Hair follicular keratinocyte (primary cell): ENCODE data around the gene FAM32A. TPM values are rescaled to one million over a fixed set of nuclear protein-coding genes. Genes with fewer than 3 reads are reported as not detected.

Experiments used
- total RNA-seq: library from RNA; depleted of rRNA; stranded (reverse); fragments of >200 nt; gene quantifications from 2 replicates; pipeline ENCODE4 v1.2.3, GENCODE V29; 2015

FAM32A gene
- total RNA-seq: 77.2 and 93.5 TPM in 2 replicates

GRCh38 chr19:16185123-16185767, at the start of gene FAM32A:
FAM32A (plus strand) TSS chr19:16185410; CDS start chr19:16185443, 33 bp downstream.

DNA sequence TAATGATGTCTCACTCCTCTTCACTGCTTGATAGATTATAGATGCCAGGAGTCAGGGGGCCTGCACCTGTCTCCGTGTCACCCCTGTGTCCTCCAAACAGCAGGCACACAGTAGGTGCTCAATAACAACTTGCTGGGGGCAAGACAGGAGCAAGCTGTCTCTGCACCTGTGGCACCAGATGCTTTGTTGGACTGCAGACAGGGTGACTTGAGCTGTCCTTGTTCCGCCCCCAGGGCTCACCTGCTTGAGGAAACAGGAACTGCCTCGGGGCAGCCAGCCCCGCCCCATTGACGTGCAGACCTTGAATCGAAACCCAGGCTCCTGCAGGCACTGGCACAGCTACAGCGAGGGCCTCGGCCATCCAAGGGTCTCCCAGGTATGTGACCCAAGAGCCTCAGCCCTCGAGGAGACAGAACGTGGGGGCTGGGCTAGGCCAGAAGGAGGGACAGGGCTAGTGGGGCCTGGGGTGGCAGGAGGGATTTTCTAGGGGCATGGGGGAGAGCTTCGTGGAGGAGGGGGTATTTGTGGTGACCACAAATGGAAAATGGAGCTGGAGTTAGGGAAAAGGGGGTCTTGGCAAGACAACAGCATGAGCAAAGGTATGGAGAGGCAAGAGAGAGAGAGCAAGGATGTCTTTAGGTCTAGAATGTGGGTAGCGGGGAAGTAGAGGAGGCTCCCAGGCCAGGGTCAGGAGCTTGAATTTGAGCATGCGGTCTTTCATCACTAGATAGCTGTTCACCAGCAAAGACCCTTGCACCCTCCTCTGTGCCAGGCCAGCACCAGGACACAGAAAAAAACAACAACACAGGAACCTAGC, 41.6 kb upstream of the FAM32A start, which contains the start of gene HSH2D:
Gene HSH2D, plus strand, starts transcription at position 287 of the 817 bp plus-strand sequence. CDS start 5,066 bp downstream, outside the sequence.

DNA sequence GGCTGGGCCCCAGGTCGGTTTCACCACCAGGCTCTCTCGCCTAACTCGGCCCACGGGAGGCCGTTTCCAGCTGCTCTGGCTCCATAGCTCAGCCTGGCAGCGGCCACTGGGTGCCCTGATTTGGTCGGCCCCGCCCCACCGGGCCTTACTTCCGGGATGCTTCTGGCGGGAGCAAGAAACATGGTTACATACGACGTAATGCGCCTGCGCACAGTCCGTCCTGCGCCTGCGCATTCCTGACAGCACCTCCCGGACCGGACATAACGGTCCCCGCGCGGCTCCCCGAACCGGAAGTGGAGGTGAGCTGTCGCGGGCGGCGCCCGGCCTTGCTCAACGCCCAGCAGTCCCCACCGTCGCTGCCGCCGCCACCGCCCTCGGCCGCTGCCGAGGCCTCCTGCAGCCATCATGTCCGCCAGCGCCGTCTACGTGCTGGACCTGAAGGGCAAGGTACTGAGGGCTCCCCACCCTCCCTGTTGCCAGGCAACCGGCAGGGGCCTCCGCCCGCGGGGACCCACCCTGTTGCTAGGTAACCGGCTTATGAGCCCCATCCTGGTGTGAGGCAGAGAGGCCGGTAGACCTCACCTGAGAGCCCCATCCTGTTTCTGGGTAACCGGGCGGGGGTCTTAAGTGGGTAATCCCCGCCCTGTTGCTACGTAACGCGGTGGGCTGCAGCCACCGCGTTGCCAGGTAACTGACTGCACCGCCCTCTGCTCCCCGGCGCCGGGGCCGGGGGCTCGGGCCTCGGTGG, 12.6 kb downstream of the FAM32A start, which contains the start of gene AP1M1:
Gene AP1M1, plus strand, starts transcription at position 290 of the 748 bp plus-strand sequence. Its CDS starts 116 bp downstream, at position 406.

Other genes with a start within 250 kb of the FAM32A start
- gene OR10H4, start 236.4 kb upstream of the FAM32A start, total RNA-seq: not detected in 2 replicates
- gene TPM4, start 108.9 kb upstream of the FAM32A start, total RNA-seq: 706 and 728 TPM in 2 replicates
- 44.4 and 74.9 TPM in 2 replicates for gene RAB8A, start 73.5 kb upstream of the FAM32A start, total RNA-seq
- gene HSH2D, start 41.7 kb upstream of the FAM32A start, total RNA-seq: 0.04 TPM in 1 of 2 replicates, not detected in the other
- not detected in 2 replicates for gene CIB3, start 11.9 kb upstream of the FAM32A start, total RNA-seq
- gene AP1M1, start 12.5 kb downstream of the FAM32A start, total RNA-seq: 71.9 and 94.1 TPM in 2 replicates
- 0.31 TPM in 1 of 2 replicates, not detected in the other for gene KLF2, start 139.4 kb downstream of the FAM32A start, total RNA-seq